ENCODE data around the gene SIRT7.
"Not testable (repeated sequence)": the region's sequence is repeated elsewhere in the genome, so short reads cannot be mapped to it uniquely, and the experiment has no call there.

The SIRT7 gene

DNA sequence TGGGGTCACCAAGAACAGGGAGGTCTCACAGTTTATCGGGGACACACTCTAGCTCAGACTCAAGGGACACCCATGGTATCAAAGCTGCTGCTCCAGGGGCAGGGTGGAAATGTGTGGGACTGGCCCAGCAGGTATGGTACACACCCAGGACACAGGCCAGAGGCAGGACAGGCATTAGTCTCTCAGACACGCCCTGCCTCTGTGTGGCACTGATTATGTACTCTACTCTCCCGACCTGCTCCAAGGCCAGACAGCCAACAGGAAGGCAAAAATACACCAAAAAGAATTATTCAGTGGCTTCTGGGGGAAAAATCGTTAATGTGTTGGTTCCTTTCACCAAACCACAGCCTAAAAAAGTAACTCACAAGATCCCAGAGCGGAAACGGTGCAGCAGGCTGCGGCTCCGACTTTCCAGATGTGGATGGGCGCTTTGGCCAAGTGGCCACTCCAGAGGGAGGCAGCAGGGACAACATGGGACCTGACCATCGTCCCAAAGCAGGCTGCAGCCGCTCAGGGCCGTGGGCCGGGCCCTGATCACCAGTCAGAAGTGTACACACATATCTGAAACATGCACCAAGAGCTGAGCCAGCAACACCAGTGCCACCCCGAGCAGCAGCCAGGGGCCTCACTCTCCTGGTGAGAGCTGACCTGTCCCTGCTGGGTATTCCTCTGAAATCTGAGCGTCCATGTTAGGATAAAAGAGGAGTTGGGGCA lies 1.0 kb upstream of the SIRT7 start:
- no peak for DNase-seq (ENCODE audit: low read depth)

DNA sequence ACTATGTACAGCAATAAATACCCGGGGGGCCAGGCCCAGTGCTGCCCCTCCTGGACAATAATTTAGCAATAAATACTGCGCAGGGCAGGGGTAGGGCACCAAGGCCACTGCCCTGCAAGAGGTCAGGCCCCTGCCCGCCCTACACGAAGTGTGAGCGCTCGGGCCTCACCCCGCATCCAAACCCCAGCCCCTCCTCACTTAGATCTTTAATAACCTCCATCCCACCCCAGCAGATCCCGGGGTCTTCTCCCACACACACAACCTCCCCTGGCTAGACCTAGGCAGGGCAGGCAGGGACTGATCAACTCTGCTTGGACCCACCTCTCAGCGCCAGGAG lies 325 bp upstream of the SIRT7 start:
- not testable (repeated sequence) for DNase-seq (ENCODE audit: low read depth)

DNA sequence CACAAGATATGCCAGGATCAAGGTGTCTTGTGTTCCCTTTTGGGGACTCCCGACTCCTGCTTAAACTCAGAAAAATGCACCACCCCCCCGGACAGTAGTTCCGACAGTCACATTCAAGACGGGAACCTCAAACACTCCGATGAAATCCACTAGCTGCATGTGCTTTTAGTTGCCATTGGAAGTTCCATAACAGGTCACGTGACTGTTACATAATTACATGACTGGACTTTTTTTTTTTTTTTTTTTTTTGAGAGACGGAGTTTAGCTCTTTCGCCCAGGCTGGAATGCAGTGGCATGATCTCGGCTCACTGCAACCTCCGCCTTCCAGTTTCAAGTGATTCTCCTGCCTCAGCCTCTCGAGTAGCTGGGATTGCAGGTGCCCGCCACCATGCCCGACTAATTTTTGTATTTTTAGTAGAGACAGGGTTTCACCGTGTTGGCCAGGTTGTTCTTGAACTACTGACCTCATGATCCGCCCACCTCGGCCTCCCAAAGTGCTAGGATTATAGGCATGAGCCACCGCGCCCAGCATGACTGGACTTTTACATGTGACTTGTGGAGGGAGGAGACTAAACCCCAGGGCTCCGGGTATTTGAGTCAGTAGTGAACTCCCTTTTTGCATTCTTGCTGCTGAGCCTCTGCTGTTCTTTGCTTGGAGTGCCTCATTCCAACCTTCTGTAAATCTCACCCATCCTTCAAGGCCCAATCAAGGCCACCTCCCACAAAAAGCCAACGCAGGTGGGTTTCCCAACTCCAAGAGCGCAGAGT lies 1.6 kb downstream of the SIRT7 start:
- peak; percentile 87 for DNase-seq (ENCODE audit: low read depth)

DNA sequence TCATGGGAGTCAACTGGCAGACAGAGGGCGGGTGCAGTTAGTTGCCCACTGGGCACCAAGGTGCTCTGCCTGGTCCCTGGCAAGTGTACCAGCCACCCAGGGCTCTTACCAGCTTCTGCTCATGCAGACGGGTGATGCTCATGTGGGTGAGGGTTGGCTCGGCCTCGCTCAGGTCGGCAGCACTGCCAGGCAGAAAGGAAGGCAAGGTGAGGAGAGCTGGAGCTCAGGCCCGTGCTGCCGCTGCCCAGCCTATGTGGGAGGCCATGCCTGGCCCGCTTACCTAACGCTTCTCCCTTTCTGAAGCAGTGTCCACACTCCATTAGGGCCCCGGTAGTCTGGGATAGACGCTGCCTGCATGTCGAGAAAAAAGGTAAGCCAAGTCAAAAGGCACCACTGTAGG lies 2.6 kb downstream of the SIRT7 start:
- DNase-seq (ENCODE audit: low read depth), result no peak

GRCh38 chr17:81914103-81914850 lies 3.7 kb downstream of the SIRT7 start:
- DNase-seq (ENCODE audit: low read depth), result no peak

DNA sequence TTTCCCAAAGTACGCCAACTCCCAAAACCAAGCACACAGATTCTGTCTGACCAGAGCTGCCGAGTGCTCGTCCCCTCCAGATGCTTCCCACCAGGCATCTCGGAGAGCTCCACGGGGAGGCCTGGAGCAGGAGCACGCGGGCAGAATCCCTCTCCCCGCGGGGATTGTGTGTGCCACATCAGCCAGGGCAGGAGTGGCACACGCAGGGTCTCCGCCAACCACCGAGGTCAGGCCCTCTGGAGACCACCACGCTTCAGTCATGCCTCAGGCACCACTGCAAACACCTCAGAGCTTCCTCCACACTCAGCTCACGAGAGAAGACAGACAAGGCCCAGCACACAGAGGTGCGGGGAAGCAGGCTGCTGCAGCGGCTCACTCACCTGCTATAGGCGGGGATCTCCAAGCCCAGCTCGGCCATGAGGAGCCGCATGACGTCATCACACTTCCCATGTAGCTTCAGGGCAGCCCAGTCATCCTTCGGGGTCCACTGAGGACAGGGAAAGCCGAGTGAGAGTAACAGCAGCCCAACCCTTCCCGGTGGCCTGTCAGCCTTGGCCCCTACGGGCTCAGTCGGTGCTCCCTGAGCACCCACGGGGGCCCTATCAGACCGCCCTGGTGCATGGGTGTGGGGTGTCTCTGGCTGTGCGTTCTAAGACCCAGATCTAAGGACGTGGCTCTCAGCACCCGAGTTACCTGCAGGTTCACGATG lies 4.4 kb downstream of the SIRT7 start:
- no peak for DNase-seq (ENCODE audit: low read depth)

- DNase-seq (ENCODE audit: low read depth), result no peak
Measured at GRCh38 chr17:81912441-81913309, 5.3 kb downstream of the SIRT7 start.

GRCh38 chr17:81911969-81912368 lies 6.0 kb downstream of the SIRT7 start:
- DNase-seq (ENCODE audit: low read depth), result no peak

- peak; percentile 73 for DNase-seq (ENCODE audit: low read depth)
Measured at GRCh38 chr17:81911277-81911961, 6.6 kb downstream of the SIRT7 start, which contains the start of gene PCYT2. Gene PCYT2 (minus strand): TSS chr17:81911399. CDS start chr17:81911355, 44 bp downstream.

DNA sequence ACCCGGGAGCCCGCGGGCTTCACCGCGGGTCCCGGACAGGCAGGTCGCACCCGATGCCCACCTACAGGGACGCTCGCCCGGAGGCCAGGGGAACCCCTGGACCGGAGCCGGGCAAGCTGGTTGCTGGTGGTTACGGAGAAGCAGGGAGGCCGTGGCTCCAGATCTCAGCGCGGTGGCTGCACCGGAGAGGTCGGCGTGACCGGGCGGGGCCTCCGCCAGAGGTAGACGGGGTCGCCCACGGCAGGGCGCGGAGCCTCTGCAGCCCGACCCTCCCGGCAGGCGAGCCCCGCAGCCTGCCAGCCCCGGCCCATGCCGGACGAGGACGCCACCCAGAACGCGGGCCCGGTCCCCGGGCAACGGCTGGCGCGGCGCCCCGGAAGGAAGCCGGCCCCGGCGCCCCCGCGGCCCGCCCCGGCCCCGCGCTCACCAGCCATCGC lies 7.1 kb downstream of the SIRT7 start:
- DNase-seq (ENCODE audit: low read depth), result no peak

GRCh38 chr17:81909966-81910839 lies 7.8 kb downstream of the SIRT7 start:
- DNase-seq (ENCODE audit: low read depth), result peak; percentile 19

DNA sequence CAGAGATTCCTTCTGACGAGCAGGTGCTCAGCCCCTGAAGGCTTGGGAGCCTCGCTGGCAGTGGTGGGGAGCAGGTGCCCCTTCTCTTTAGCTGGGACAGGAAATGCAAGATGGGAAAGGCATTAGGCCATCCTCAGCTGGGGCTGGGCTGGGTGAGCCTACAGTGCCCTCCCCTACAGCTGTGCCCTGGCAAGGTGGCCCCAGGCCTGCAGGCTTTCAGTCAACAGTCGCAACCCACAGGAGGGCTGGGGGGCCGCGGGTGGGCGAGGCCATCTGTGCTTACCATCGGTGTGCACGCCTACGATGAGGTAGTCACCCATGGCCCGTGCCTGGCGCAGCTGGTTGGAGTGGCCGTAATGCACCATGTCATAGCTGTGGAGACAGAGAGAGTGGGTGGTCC lies 8.7 kb downstream of the SIRT7 start:
- DNase-seq (ENCODE audit: low read depth), result no peak

DNA sequence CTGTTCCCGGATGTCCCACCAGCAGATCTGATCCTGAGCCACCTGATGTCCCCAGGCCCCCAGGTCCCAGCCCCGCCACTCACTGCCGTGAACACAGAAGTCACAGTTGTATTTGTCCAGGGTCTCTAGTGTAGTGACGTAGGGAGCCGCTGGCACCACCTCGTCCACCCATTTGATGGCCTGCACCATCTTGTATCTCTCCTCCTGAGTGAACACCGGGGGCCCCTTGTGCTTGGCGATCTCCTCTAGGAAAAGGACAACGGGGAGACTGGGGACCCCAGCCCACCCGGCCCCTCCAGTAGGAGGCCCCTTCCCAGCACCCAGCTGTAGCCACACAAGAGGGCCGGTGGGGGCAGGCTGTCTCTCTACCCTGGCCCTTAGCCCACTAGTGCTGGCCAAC lies 9.2 kb downstream of the SIRT7 start:
- no peak for DNase-seq (ENCODE audit: low read depth)

GRCh38 chr17:81907219-81908145 lies 10.5 kb downstream of the SIRT7 start:
- no peak for DNase-seq (ENCODE audit: low read depth)

GRCh38 chr17:81906476-81907218 lies 11.3 kb downstream of the SIRT7 start:
- DNase-seq (ENCODE audit: low read depth), result no peak

GRCh38 chr17:81905993-81906392 lies 12.0 kb downstream of the SIRT7 start:
- DNase-seq (ENCODE audit: low read depth), result no peak

DNA sequence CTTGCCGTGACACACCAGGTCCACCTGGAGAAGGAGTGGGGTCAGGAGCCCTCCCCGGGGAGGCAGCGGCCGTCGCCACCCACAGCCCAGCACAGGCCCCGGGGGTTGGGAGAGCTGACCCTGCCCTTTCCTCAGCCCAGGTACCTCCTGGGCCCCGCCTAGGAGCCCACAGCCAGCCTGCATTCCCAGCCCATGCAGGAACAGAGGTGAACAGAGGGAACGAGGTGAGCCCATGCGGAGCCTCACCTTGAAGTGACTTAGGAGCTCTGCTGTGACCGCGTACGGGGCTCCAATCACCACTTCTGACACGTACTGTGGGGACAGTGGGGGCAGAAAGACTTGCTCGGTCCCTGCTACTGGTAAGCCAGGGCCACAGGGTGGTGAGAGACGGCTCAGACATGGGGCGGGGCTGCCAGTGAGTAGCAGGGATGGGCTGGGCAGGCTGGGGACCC lies 12.5 kb downstream of the SIRT7 start:
- no peak for DNase-seq (ENCODE audit: low read depth)
